Suppressor macrophage treated with lipopolysaccharide for 1 hour (primary cell): ENCODE measurements around the gene IGSF23.

Experiments
- DNase-seq, 3 donors: peaks; one replicate each; pipeline ENCODE4 v3.0.0-alpha.2; 2020 to 2022

IGSF23 gene

GRCh38 chr19:44642377-44642776 lies 29.0 kb downstream of the IGSF23 start:
- no peak for DNase-seq

GRCh38 chr19:44643605-44644401 lies 30.4 kb downstream of the IGSF23 start, which contains the start of gene PVR:
PVR (plus strand) TSS chr19:44643910; CDS start chr19:44644097, 187 bp downstream.
- peak; percentile 92 to 97 (median 94) for DNase-seq

GRCh38 chr19:44644402-44645016 lies 31.1 kb downstream of the IGSF23 start:
- DNase-seq: peak; percentile 40 to 67 (median 57)

- no peak for DNase-seq
Observed at GRCh38 chr19:44645407-44646048, 32.2 kb downstream of the IGSF23 start.

GRCh38 chr19:44646049-44646416 lies 32.7 kb downstream of the IGSF23 start:
- no peak for DNase-seq

GRCh38 chr19:44647144-44647543 lies 33.8 kb downstream of the IGSF23 start:
- DNase-seq: no peak

- DNase-seq: peak; percentile 89 to 95 (median 92)
Observed at GRCh38 chr19:44648631-44649251, 35.4 kb downstream of the IGSF23 start.

GRCh38 chr19:44649578-44650145 lies 36.3 kb downstream of the IGSF23 start:
- no peak for DNase-seq

GRCh38 chr19:44653343-44653742 lies 40.0 kb downstream of the IGSF23 start:
- no peak for DNase-seq

- DNase-seq: peak; percentile 85 to 90 (median 88)
Observed at GRCh38 chr19:44653977-44654774, 40.8 kb downstream of the IGSF23 start.

- peak; percentile 72 to 84 (median 77) for DNase-seq
Observed at GRCh38 chr19:44657211-44657921, 44.0 kb downstream of the IGSF23 start.

- DNase-seq: peak in 1 of 3 donors; percentile 32
Observed at GRCh38 chr19:44658069-44658733, 44.8 kb downstream of the IGSF23 start.

GRCh38 chr19:44660081-44660480 lies 46.7 kb downstream of the IGSF23 start:
- peak in 1 of 3 donors; percentile 33 for DNase-seq

GRCh38 chr19:44661205-44661604 lies 47.8 kb downstream of the IGSF23 start:
- no peak for DNase-seq

GRCh38 chr19:44661904-44662303 lies 48.5 kb downstream of the IGSF23 start:
- DNase-seq: no peak

- DNase-seq: no peak
Observed at GRCh38 chr19:44662691-44663385, 49.5 kb downstream of the IGSF23 start.

GRCh38 chr19:44663996-44664395 lies 50.6 kb downstream of the IGSF23 start:
- DNase-seq: no peak

- no peak for DNase-seq
Observed at GRCh38 chr19:44664976-44665375, 51.6 kb downstream of the IGSF23 start.

GRCh38 chr19:44666852-44667556 lies 53.6 kb downstream of the IGSF23 start:
- DNase-seq: no peak
